HG03196 (cell line): ENCODE data around the gene FARS2.

Source experiments
- ATAC-seq: cut with Tn5 transposase; IDR thresholded peaks from one replicate; pipeline ENCODE4 v1.9.1; 2021; ENCODE audit not compliant: unreplicated experiment

The FARS2 gene

GRCh38 chr6:5461365-5461764, 200.1 kb downstream of the FARS2 start:
- no peak for ATAC-seq

- ATAC-seq = no peak
Observed at GRCh38 chr6:5462856-5463255, 201.5 kb downstream of the FARS2 start.

- no peak for ATAC-seq
Observed at GRCh38 chr6:5463690-5464089, 202.4 kb downstream of the FARS2 start.

- ATAC-seq = no peak
Observed at GRCh38 chr6:5464099-5464885, 203.0 kb downstream of the FARS2 start.

- ATAC-seq = no peak
Observed at GRCh38 chr6:5466281-5467136, 205.2 kb downstream of the FARS2 start.

GRCh38 chr6:5468586-5468985, 207.3 kb downstream of the FARS2 start:
- no peak for ATAC-seq

- no peak for ATAC-seq
Observed at GRCh38 chr6:5469101-5469846, 208.0 kb downstream of the FARS2 start.

GRCh38 chr6:5471044-5471443, 209.7 kb downstream of the FARS2 start:
- peak; percentile 65 for ATAC-seq

- ATAC-seq = no peak
Observed at GRCh38 chr6:5471637-5472398, 210.5 kb downstream of the FARS2 start.

- ATAC-seq = no peak
Observed at GRCh38 chr6:5472571-5472970, 211.3 kb downstream of the FARS2 start.

- no peak for ATAC-seq
Observed at GRCh38 chr6:5475779-5476178, 214.5 kb downstream of the FARS2 start.

GRCh38 chr6:5478380-5478779, 217.1 kb downstream of the FARS2 start:
- no peak for ATAC-seq

GRCh38 chr6:5481033-5481432, 219.7 kb downstream of the FARS2 start:
- no peak for ATAC-seq

GRCh38 chr6:5481750-5482149, 220.4 kb downstream of the FARS2 start:
- ATAC-seq = no peak

GRCh38 chr6:5482619-5483018, 221.3 kb downstream of the FARS2 start:
- no peak for ATAC-seq

GRCh38 chr6:5484692-5485091, 223.4 kb downstream of the FARS2 start:
- ATAC-seq = no peak

- ATAC-seq = peak; percentile 91
Observed at GRCh38 chr6:5486214-5486613, 224.9 kb downstream of the FARS2 start.

- no peak for ATAC-seq
Observed at GRCh38 chr6:5490501-5491069, 229.3 kb downstream of the FARS2 start.

GRCh38 chr6:5492356-5492755, 231.0 kb downstream of the FARS2 start:
- no peak for ATAC-seq

- ATAC-seq = no peak
Observed at GRCh38 chr6:5493806-5494205, 232.5 kb downstream of the FARS2 start.
